Spleen (tissue), 11 donors: ENCODE data around the gene DDR2. TPM values are rescaled to one million over a fixed set of nuclear protein-coding genes. Genes with fewer than 3 reads are reported as not detected.

Source experiments
- DNase-seq: peaks from one replicate; pipeline ENCODE4 v3.0.0-alpha.2; 2020
- H3K27ac ChIP-seq, 8 donors: fragments of 200-600 bp; sonication (generic) in 7 of 8; 1 replicate in 4 of 8; 2 replicates in 4 of 8; pipeline versions ENCODE4 v1.5.0 to v1.8.0; 2016 to 2021; ENCODE audit warnings: inconsistent platforms in 4 of 8, mild to moderate bottlenecking in 4 of 8, moderate library complexity in 1 of 8
- H3K27me3 ChIP-seq, 7 donors: fragments of 200-600 bp; sonication (generic) in 6 of 7; replicated peaks in 1 of 7; 1 replicate in 4 of 7; 2 replicates in 3 of 7; pipeline versions ENCODE4 v1.5.0 to v1.8.0; 2016 to 2021; ENCODE audit warnings: inconsistent platforms in 3 of 7, mild to moderate bottlenecking in 1 of 7
- H3K36me3 ChIP-seq, 6 donors: fragments of 200-600 bp; sonication (generic) in 5 of 6; 1 replicate in 4 of 6; 2 replicates in 2 of 6; pipeline versions ENCODE4 v1.5.0 to v1.8.0; 2016 to 2021; ENCODE audit warnings: inconsistent platforms in 2 of 6
- H3K4me1 ChIP-seq, 6 donors: fragments of 200-600 bp; sonication (generic) in 5 of 6; 1 replicate in 3 of 6; 2 replicates in 3 of 6; pipeline versions ENCODE4 v1.5.0 to v1.8.0; 2016 to 2021; ENCODE audit warnings: inconsistent platforms in 3 of 6
- H3K4me3 ChIP-seq, 8 donors: fragments of 200-600 bp; sonication (generic) in 7 of 8; 1 replicate in 4 of 8; 2 replicates in 4 of 8; pipeline versions ENCODE4 v1.5.0 to v1.8.0; 2016 to 2021; ENCODE audit warnings: inconsistent platforms in 4 of 8, mild to moderate bottlenecking in 4 of 8, moderate library complexity in 2 of 8
- H3K9me3 ChIP-seq, 8 donors: fragments of 200-600 bp; sonication (generic) in 7 of 8; 1 replicate in 4 of 8; 2 replicates in 4 of 8; pipeline versions ENCODE4 v1.5.0 to v1.8.0; 2016 to 2021; ENCODE audit warnings: inconsistent platforms in 4 of 8
- POLR2A ChIP-seq, 3 donors: fragments of 450-650 bp; IDR thresholded peaks; one replicate each; pipeline ENCODE4 v1.5.1; 2017; ENCODE audit warnings: antibody characterized with exemption in 3 of 3, mild to moderate bottlenecking in 1 of 3
- POLR2AphosphoS5 ChIP-seq, 3 donors: sonication (generic); formaldehyde crosslinking; IDR thresholded peaks; one replicate each; pipeline ENCODE4 v1.5.1; 2017; ENCODE audit warnings: antibody characterized with exemption in 3 of 3
- WGBS, 5 donors: extraction: QIAGEN DNeasy Blood & Tissue Kit in 3 of 5; methylation state at CpG; one replicate each; pipeline versions ENCODE4 v1.1.5 to v1.1.7; 2013 to 2018; 5-methylcytosine and 5-hydroxymethylcytosine counted together
- intact Hi-C: fragments of 100-400 bp; cut with DNase I; formaldehyde crosslinking; loops from one replicate; pipeline ENCODE4 v1.15.0; 2023; ENCODE audit warnings: low total_unique reads
- polyA plus RNA-seq, 3 donors: library from polyadenylated mRNA; stranded (reverse); fragments of 200-250 nt; gene quantifications; one replicate each; pipeline ENCODE4 v1.2.1, GENCODE V29; 2013
- total RNA-seq, 7 donors: library from RNA; depleted of rRNA in 3 of 7; stranded (reverse); fragments of >200 nt in 3 of 7; fragmentation: NEBNext Ultra II Directional in 4 of 7; extraction: Animal tissue kit (Norgen Biotek cat#: 25700) in 4 of 7; gene quantifications; one replicate each; pipeline versions ENCODE4 v1.1.0 to v1.2.1, GENCODE V29; 2016 to 2021
- TF ChIP-seq, protein P1 (sequence below), 11 experiments: fragments of 200-600 bp in 7 of 11; fragments of 450-650 bp in 4 of 11; sonication (generic) in 4 of 11; IDR thresholded peaks in 8 of 11; conservative IDR thresholded peaks in 3 of 11; 1 replicate in 7 of 11; 2 replicates in 4 of 11; pipeline versions ENCODE4 v1.4.0 to v1.8.0; 2016 to 2021; ENCODE audit warnings: antibody characterized with exemption in 11 of 11, inconsistent platforms in 4 of 11, mild to moderate bottlenecking in 1 of 11
- donor health status: healthy with polysubstance abuse.
- donor health status: DM: no; HTN: no; CAD: no; lungs with moderate emphysema.
- donor health status: DM: no; HTN: no; CAD: no.
- donor health status: Bipolar disorder and iron deficiency.
- donor health status: healthy.
- donor health status: DM: no; HTN: no; CAD: no.
- donor health status: DM: yes; HTN: yes; CAD: no.

Gene DDR2
- total and polyA plus RNA-seq, 10 donors = 1.1 to 20.8 (median 10.8) TPM

DNA sequence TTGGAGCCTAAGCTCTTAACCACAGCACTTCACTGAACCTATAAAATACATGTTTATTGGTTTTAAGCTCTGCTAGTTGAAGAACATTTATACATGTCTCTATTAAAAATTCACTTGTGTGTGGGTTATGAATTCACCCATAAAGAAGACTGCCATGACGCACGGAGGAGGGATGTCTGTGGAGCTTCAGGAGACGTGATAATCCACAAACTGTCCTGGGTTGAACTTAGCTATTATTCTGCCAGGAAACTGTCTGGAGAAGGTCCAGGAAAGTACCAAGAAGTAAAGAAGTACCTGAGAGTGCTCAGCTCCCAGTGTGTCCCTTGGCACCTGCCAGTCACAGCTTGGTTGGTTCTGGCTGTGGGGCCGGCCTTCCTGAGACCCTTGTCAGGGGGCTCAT, 56.3 kb downstream of the DDR2 start:
- Histone ChIP-seq H3K27me3 (no peaks in the 10 kb centered on the region), H3K4me1 (no peaks in the 10 kb centered on the region), H3K4me3 (no peak overlapping the region), H3K36me3 (no peaks in the 10 kb centered on the region), H3K9me3 (no peaks in the 10 kb centered on the region), H3K27ac (no peak overlapping the region)
- 88 to 94% (median 91%) methylated on average over 4 of the region's 4 CpGs for WGBS, 5 donors
- intact Hi-C loops = no loop called here
- TF ChIP-seq, protein P1, sequence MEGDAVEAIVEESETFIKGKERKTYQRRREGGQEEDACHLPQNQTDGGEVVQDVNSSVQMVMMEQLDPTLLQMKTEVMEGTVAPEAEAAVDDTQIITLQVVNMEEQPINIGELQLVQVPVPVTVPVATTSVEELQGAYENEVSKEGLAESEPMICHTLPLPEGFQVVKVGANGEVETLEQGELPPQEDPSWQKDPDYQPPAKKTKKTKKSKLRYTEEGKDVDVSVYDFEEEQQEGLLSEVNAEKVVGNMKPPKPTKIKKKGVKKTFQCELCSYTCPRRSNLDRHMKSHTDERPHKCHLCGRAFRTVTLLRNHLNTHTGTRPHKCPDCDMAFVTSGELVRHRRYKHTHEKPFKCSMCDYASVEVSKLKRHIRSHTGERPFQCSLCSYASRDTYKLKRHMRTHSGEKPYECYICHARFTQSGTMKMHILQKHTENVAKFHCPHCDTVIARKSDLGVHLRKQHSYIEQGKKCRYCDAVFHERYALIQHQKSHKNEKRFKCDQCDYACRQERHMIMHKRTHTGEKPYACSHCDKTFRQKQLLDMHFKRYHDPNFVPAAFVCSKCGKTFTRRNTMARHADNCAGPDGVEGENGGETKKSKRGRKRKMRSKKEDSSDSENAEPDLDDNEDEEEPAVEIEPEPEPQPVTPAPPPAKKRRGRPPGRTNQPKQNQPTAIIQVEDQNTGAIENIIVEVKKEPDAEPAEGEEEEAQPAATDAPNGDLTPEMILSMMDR (IDR thresholded peaks at IDR 0.05 in 8 of 11, conservative IDR thresholded peaks at IDR 0.05 in 3 of 11) = no peak
- no peak for TF ChIP-seq POLR2A (IDR thresholded peaks at IDR 0.05)
- TF ChIP-seq POLR2AphosphoS5 (IDR thresholded peaks at IDR 0.05) = no peak
- DNase-seq = no peak

DNA sequence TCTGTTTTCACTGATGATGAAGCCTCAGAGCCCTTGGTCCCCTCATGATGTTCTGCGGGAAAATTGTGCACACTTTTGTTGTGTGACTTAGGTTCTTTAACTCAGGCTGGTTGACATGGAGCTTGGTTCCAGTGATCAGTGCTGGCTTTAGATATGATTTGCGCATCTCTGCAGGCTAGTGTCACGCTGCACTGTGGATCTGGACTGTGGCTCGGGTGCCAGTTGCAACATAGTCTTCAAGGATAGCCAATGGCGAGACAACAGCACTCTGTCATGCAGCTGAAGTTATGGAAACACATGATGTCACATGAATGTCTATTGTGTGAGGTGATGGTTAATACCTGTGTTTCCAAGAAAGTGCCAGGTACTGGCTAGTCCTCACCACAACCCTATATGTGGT, 56.7 kb downstream of the DDR2 start:
- no peak for DNase-seq
- 90 to 98% (median 95%) methylated on average over 4 to 5 of the region's 5 CpGs for WGBS, 5 donors
- intact Hi-C loops = no loop called here

DNA sequence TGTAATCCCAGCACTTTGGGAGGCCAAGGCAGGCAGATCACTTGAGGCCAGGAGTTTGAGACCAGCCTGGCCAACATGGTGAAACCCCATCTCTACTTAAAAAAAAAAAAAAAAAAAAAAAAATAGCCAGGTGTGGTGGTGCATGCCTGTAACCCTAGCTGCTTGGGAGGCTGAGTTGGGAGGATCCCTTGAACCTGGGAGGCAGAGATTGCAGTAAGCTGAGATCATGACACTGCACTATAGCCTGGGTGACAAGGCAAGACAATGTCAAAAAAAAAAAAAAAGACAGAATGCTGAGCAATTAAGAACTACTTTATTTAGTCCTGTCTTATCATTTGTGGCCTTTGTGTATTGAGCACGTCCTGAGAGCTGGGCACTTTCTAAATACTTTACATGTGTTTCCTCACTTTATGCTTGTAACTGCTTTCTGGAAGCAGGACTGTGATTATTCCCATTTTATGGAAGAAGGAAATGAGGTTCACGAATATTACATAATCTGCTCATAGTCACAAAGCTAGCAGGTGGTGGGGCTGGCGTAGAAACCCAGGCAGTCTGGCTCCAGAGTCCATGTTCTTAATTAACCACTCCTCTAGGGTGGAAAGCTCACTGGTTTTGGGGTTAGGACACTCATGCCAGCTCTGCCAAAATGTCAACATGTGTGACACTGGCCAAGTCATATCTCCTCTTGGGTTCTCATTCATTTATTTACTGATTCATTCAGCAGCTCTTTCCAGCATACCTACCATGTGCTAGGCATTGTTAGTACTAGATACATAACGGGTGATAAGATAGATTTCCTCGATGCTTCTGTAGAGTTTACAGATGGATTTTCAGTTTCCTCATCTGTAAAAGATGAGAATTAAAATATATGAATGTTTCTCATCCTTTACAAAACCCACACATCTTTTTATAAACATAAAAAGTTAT, 57.7 kb downstream of the DDR2 start:
- Histone ChIP-seq H3K27me3 (no peaks in the 10 kb centered on the region), H3K27ac (no peak overlapping the region)

More for the DNA sequence above, 56.7 kb downstream of the DDR2 start:
- H3K36me3 ChIP-seq = no peaks in the 10 kb centered on the region
- H3K9me3 ChIP-seq = no peaks in the 10 kb centered on the region
- TF ChIP-seq POLR2A (IDR thresholded peaks at IDR 0.05) (no peak), POLR2AphosphoS5 (IDR thresholded peaks at IDR 0.05) (no peak)
- TF ChIP-seq, protein P1 (IDR thresholded peaks at IDR 0.05 in 8 of 11, conservative IDR thresholded peaks at IDR 0.05 in 3 of 11) = no peak
- H3K27me3 ChIP-seq = no peaks in the 10 kb centered on the region
- no peaks in the 10 kb centered on the region for H3K4me1 ChIP-seq
- no peak overlapping the region for H3K27ac ChIP-seq
- H3K4me3 ChIP-seq = no peak overlapping the region

More for the DNA sequence above, 57.7 kb downstream of the DDR2 start:
- H3K9me3 ChIP-seq = no peaks in the 10 kb centered on the region
- no peak overlapping the region for H3K4me3 ChIP-seq
- H3K36me3 ChIP-seq = no peaks in the 10 kb centered on the region
- WGBS, 5 donors = 73 to 87% (median 78%) methylated on average over 5 of the region's 5 CpGs
- no peak for TF ChIP-seq POLR2AphosphoS5 (IDR thresholded peaks at IDR 0.05)
- TF ChIP-seq, protein P1 (IDR thresholded peaks at IDR 0.05 in 8 of 11, conservative IDR thresholded peaks at IDR 0.05 in 3 of 11) = no peak
- TF ChIP-seq POLR2A (IDR thresholded peaks at IDR 0.05) = no peak
- H3K4me1 ChIP-seq = no peaks in the 10 kb centered on the region
- intact Hi-C loops = no loop called here
- no peak for DNase-seq
